ENCODE data around the gene PTK6. TPM values are rescaled to one million over a fixed set of nuclear protein-coding genes. Genes with fewer than 3 reads are reported as not detected.

PTK6 gene
- total RNA-seq, 2 experiments from 2014 or later: 0.13 to 2.0 TPM

GRCh38 chr20:63533388-63533787, 3.8 kb downstream of the PTK6 start:
- Histone ChIP-seq H3K9me3 (ENCODE audit: low read length) (no peaks in the 10 kb centered on the region), H3K4me2 (ENCODE audit: low read length) (no peak overlapping the region), H3K79me2 (ENCODE audit: insufficient read depth, low read depth, low read length) (no peaks in the 10 kb centered on the region), H4K20me1 (ENCODE audit: insufficient read depth, low read length) (no peaks in the 10 kb centered on the region), H3K36me3 (ENCODE audit: insufficient read depth, low read length) (no peaks in the 10 kb centered on the region), H2AFZ (ENCODE audit: low read length) (no peak overlapping the region), H3K4me3 (ENCODE audit: low read depth, low read length, poor library complexity, severe bottlenecking) (no peak overlapping the region), H3K4me1 (ENCODE audit: insufficient read depth, low read length, poor library complexity, severe bottlenecking) (peaks cover 18% of the 10 kb centered on the region), H3K9me2 (ENCODE audit: insufficient read depth, low read length) (no peaks in the 10 kb centered on the region), H3K27ac (ENCODE audit: low read depth, low read length, poor library complexity, severe bottlenecking) (no peak overlapping the region)
- intact Hi-C loops (cut with micrococcal nuclease; ENCODE audit: unreplicated experiment): loop anchor here (10.0 kb wide), 1 partner anchor 331 kb away; the partner anchor contains the start of genes ABHD16B and TPD52L2
- POLR2A ChIA-PET: no interaction called here
- TF ChIP-seq CTCF (conservative IDR thresholded peaks at IDR 0.05; ENCODE audit: low read length) (no peak), EZH2phosphoT487 (IDR thresholded peaks at IDR 0.05; ENCODE audit: borderline replicate concordance, low read depth, low read length) (no peak)
- CTCF ChIA-PET (ENCODE audit: unreplicated experiment): no interaction called here
- no peak for DNase-seq (ENCODE audit: low spot score)
- no TSS peak for BruUV-seq (replicated peaks)

- no peaks in the 10 kb centered on the region for H4K20me1 ChIP-seq (ENCODE audit: insufficient read depth, low read length)
- no peak overlapping the region for H3K4me2 ChIP-seq (ENCODE audit: low read length)
- H3K36me3 ChIP-seq (ENCODE audit: insufficient read depth, low read length): no peaks in the 10 kb centered on the region
- no TSS peak for BruUV-seq (replicated peaks)
- no peaks in the 10 kb centered on the region for H3K9me2 ChIP-seq (ENCODE audit: insufficient read depth, low read length)
- no peaks in the 10 kb centered on the region for H3K79me2 ChIP-seq (ENCODE audit: insufficient read depth, low read depth, low read length)
- no peak for DNase-seq (ENCODE audit: low spot score)
- POLR2A ChIA-PET: no interaction called here
- H3K9me3 ChIP-seq (ENCODE audit: low read length): no peaks in the 10 kb centered on the region
- TF ChIP-seq EZH2phosphoT487 (IDR thresholded peaks at IDR 0.05; ENCODE audit: borderline replicate concordance, low read depth, low read length) (no peak), CTCF (conservative IDR thresholded peaks at IDR 0.05; ENCODE audit: low read length) (no peak)
- H3K4me1 ChIP-seq (ENCODE audit: insufficient read depth, low read length, poor library complexity, severe bottlenecking): peaks cover 10% of the 10 kb centered on the region
- H2AFZ ChIP-seq (ENCODE audit: low read length): no peak overlapping the region
- CTCF ChIA-PET (ENCODE audit: unreplicated experiment): no interaction called here
- H3K27ac ChIP-seq (ENCODE audit: low read depth, low read length, poor library complexity, severe bottlenecking): no peak overlapping the region
- H3K4me3 ChIP-seq (ENCODE audit: low read depth, low read length, poor library complexity, severe bottlenecking): no peak overlapping the region
- intact Hi-C loops (cut with micrococcal nuclease; ENCODE audit: unreplicated experiment): loop anchor here (10.0 kb wide), 1 partner anchor 332 kb away; the partner anchor contains the start of genes ABHD16B and TPD52L2
Observed at GRCh38 chr20:63532449-63532971, 4.7 kb downstream of the PTK6 start.

GRCh38 chr20:63531686-63532448, 5.3 kb downstream of the PTK6 start:
- H3K27ac ChIP-seq (ENCODE audit: low read depth, low read length, poor library complexity, severe bottlenecking): no peak overlapping the region
- no peak overlapping the region for H3K4me3 ChIP-seq (ENCODE audit: low read depth, low read length, poor library complexity, severe bottlenecking)
- no peaks in the 10 kb centered on the region for H3K79me2 ChIP-seq (ENCODE audit: insufficient read depth, low read depth, low read length)
- H3K9me3 ChIP-seq (ENCODE audit: low read length): no peaks in the 10 kb centered on the region
- ChIA-PET POLR2A (no interaction called here), CTCF (ENCODE audit: unreplicated experiment) (no interaction called here)
- no peak for TF ChIP-seq EZH2phosphoT487 (IDR thresholded peaks at IDR 0.05; ENCODE audit: borderline replicate concordance, low read depth, low read length)
- TF ChIP-seq CTCF (conservative IDR thresholded peaks at IDR 0.05; ENCODE audit: low read length): no peak
- H3K4me1 ChIP-seq (ENCODE audit: insufficient read depth, low read length, poor library complexity, severe bottlenecking): peaks cover 4% of the 10 kb centered on the region
- no peak for DNase-seq (ENCODE audit: low spot score)
- H4K20me1 ChIP-seq (ENCODE audit: insufficient read depth, low read length): no peaks in the 10 kb centered on the region
- no TSS peak for BruUV-seq (replicated peaks)
- no peaks in the 10 kb centered on the region for H3K9me2 ChIP-seq (ENCODE audit: insufficient read depth, low read length)
- intact Hi-C loops (cut with micrococcal nuclease; ENCODE audit: unreplicated experiment): loop anchor here (10.0 kb wide), 1 partner anchor 333 kb away; the partner anchor contains the start of genes ABHD16B and TPD52L2
- H3K36me3 ChIP-seq (ENCODE audit: insufficient read depth, low read length): no peaks in the 10 kb centered on the region
- no peak overlapping the region for H3K4me2 ChIP-seq (ENCODE audit: low read length)
- no peak overlapping the region for H2AFZ ChIP-seq (ENCODE audit: low read length)
